Measurements from ENCODE around the gene RHEBL1. TPM values are rescaled to one million over a fixed set of nuclear protein-coding genes. Genes with fewer than 3 reads are reported as not detected.
A peak's percentile ranks its signal among the peaks of the same experiment; 100 is the strongest.
"Not testable (repeated sequence)": the region's sequence is repeated elsewhere in the genome, so short reads cannot be mapped to it uniquely, and the experiment has no call there.

The RHEBL1 gene
- total RNA-seq, 4 donors from 2014 or later, result not detected

- H3K4me1 ChIP-seq, result peaks cover 4 to 13% (median 12%) of the 10 kb centered on the region in 4 donors
- no peak for DNase-seq
- peak overlapping the region; percentile 77 to 88 (median 84) for H3K27ac ChIP-seq
- H3K9me3 ChIP-seq, result no peaks in the 10 kb centered on the region
- TF ChIP-seq EP300 (IDR thresholded peaks at IDR 0.05; ENCODE audit: low read depth) (no peak), CTCF (IDR thresholded peaks at IDR 0.05) (no peak), POLR2AphosphoS5 (IDR thresholded peaks at IDR 0.05) (no peak), POLR2A (IDR thresholded peaks at IDR 0.05) (no peak)
- H3K36me3 ChIP-seq, result no peaks in the 10 kb centered on the region
- peak overlapping the region; percentile 63 to 84 (median 66) for H3K4me3 ChIP-seq
- in situ Hi-C loops (cut with MboI; ENCODE audit: low pct_ligation_motif_present in 1 of 4, low pct_unique_long_range_greater_than_20kb in 1 of 4, low sequenced_read_pairs in 3 of 4) (loop anchor here in 3 of 4 donors (5.0 to 10.0 kb wide), 3 partner anchors 53 to 166 kb away; no protein-coding TSS in a partner anchor), intact Hi-C loops (cut with DNase I; ENCODE audit: low total_unique reads) (loop anchor here (10.0 kb wide), 1 partner anchor 56 kb away; no protein-coding TSS in a partner anchor)
- WGBS, 2 donors (ENCODE audit: low coverage in 1 of 2), result 18 to 66% methylated on average over 3 to 21 of the region's 21 CpGs
- H3K27me3 ChIP-seq, result no peaks in the 10 kb centered on the region
Measured at GRCh38 chr12:49068879-49069506, 786 bp downstream of the RHEBL1 start.

- TF ChIP-seq POLR2AphosphoS5 (IDR thresholded peaks at IDR 0.05) (no peak), POLR2A (IDR thresholded peaks at IDR 0.05) (no peak), EP300 (IDR thresholded peaks at IDR 0.05; ENCODE audit: low read depth) (no peak), CTCF (IDR thresholded peaks at IDR 0.05) (no peak)
- no peaks in the 10 kb centered on the region for H3K9me3 ChIP-seq
- no peaks in the 10 kb centered on the region for H3K27me3 ChIP-seq
- H3K4me3 ChIP-seq, result no peak overlapping the region
- H3K36me3 ChIP-seq, result no peaks in the 10 kb centered on the region
- H3K4me1 ChIP-seq, result peaks cover 4 to 18% (median 14%) of the 10 kb centered on the region in 4 donors
- DNase-seq, result no peak
- in situ Hi-C loops (cut with MboI; ENCODE audit: low pct_ligation_motif_present in 1 of 4, low pct_unique_long_range_greater_than_20kb in 1 of 4, low sequenced_read_pairs in 3 of 4), result loop anchor here in 3 of 4 donors (5.0 to 10.0 kb wide), 3 partner anchors 56 to 169 kb away; no protein-coding TSS in a partner anchor
- no peak overlapping the region for H3K27ac ChIP-seq
- 87 to 88% methylated on average over 3 to 4 of the region's 4 CpGs for WGBS, 2 donors (ENCODE audit: low coverage in 1 of 2)
- intact Hi-C loops (cut with DNase I; ENCODE audit: low total_unique reads), result loop anchor here (10.0 kb wide), 1 partner anchor 59 kb away; no protein-coding TSS in a partner anchor
Measured at GRCh38 chr12:49066120-49066519, 3.7 kb downstream of the RHEBL1 start.

GRCh38 chr12:49064767-49065152 is 5.0 kb downstream of the RHEBL1 start:
- Histone ChIP-seq H3K27me3 (no peaks in the 10 kb centered on the region), H3K36me3 (no peaks in the 10 kb centered on the region), H3K9me3 (no peaks in the 10 kb centered on the region), H3K4me3 (no peak overlapping the region), H3K4me1 (peaks cover 0 to 15% (median 9%) of the 10 kb centered on the region in 4 donors), H3K27ac (no peak overlapping the region)
- WGBS, 2 donors (ENCODE audit: low coverage in 1 of 2), result 94% methylated on average over 5 of the region's 5 CpGs; no CpG with 5 or more reads in 1 of the 2 donors
- no peak for DNase-seq
- in situ Hi-C loops (cut with MboI; ENCODE audit: low pct_ligation_motif_present in 1 of 4, low pct_unique_long_range_greater_than_20kb in 1 of 4, low sequenced_read_pairs in 3 of 4), result loop anchor here in 3 of 4 donors (5.0 to 10.0 kb wide), 3 partner anchors 58 to 170 kb away; no protein-coding TSS in a partner anchor
- TF ChIP-seq CTCF (IDR thresholded peaks at IDR 0.05), result no peak
- TF ChIP-seq POLR2A (IDR thresholded peaks at IDR 0.05), result no peak
- no peak for TF ChIP-seq POLR2AphosphoS5 (IDR thresholded peaks at IDR 0.05)
- no peak for TF ChIP-seq EP300 (IDR thresholded peaks at IDR 0.05; ENCODE audit: low read depth)
- intact Hi-C loops (cut with DNase I; ENCODE audit: low total_unique reads), result loop anchor here (10.0 kb wide), 1 partner anchor 60 kb away; no protein-coding TSS in a partner anchor

- intact Hi-C loops (cut with DNase I; ENCODE audit: low total_unique reads), result loop anchor here (10.0 kb wide), 1 partner anchor 63 kb away; no protein-coding TSS in a partner anchor
- in situ Hi-C loops (cut with MboI; ENCODE audit: low pct_ligation_motif_present in 1 of 4, low pct_unique_long_range_greater_than_20kb in 1 of 4, low sequenced_read_pairs in 3 of 4), result loop anchor here in 2 of 4 donors (10.0 kb wide), 2 partner anchors 63 to 173 kb away; no protein-coding TSS in a partner anchor
- not testable (repeated sequence) for DNase-seq
Measured at GRCh38 chr12:49061916-49062315, 7.9 kb downstream of the RHEBL1 start.

More at GRCh38 chr12:49061916-49062315, 7.9 kb downstream of the RHEBL1 start:
- WGBS, 2 donors (ENCODE audit: low coverage in 1 of 2), result 80 to 93% methylated on average over 1 to 17 of the region's 17 CpGs
- not testable (repeated sequence) for H3K27me3 ChIP-seq, H3K4me3 ChIP-seq, H3K27ac ChIP-seq, H3K9me3 ChIP-seq, H3K36me3 ChIP-seq
- H3K4me1 ChIP-seq, result peaks cover 16 to 29% (median 24%) of the 10 kb centered on the region in 4 donors

Measured in transverse colon (tissue), 4 donors.